ENCODE measurements around the gene C17orf107. TPM values are rescaled to one million over a fixed set of nuclear protein-coding genes. Genes with fewer than 3 reads are reported as not detected.

C17orf107 gene
- total RNA-seq, 2 experiments from 2014 or later = 0.76 to 0.79 TPM

- CTCF ChIA-PET (ENCODE audit: unreplicated experiment) = no interaction called here
- POLR2A ChIA-PET = interaction anchor here (0.7 to 1.4 kb wide), 2 partner anchors 10 to 71 kb away, joined by 3 to 5 read pairs; partner anchors contain the start of gene SLC25A11
Measured at GRCh38 chr17:4928881-4929280, 29.5 kb downstream of the C17orf107 start.

DNA sequence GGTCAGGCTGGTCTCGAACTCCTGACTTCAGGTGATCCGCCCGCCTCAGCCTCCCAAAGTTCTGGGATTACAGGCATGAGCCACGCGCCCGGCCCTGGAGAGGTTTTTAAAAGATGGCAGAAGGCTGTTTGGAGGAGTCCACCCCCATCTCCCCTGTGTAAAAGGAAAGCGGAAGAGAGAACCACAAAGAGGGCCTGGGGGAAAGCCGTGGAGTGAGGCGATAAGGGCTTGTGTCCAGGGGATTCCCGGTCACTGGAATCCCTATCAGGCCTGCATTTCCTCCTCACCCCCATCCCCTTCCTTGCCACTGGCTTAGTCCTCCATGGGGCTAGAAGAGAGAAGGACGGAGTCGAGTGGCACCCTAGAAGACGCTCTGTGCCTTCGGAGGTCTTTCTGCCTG, 32.6 kb downstream of the C17orf107 start, which contains the start of gene GP1BA:
Gene GP1BA (plus strand): TSS at position 315 of the 400 bp plus-strand sequence. CDS start 328 bp downstream, outside the sequence.
- Histone ChIP-seq H3K9me2 (ENCODE audit: insufficient read depth, low read length) (no peaks in the 10 kb centered on the region), H3K27ac (ENCODE audit: low read depth, low read length, poor library complexity, severe bottlenecking) (no peak within 1 kb of the TSS), H2AFZ (ENCODE audit: low read length) (no peak within 1 kb of the TSS), H3K36me3 (ENCODE audit: insufficient read depth, low read length) (peaks cover 29% of the 10 kb centered on the region), H3K4me3 (ENCODE audit: low read depth, low read length, poor library complexity, severe bottlenecking) (no peak within 1 kb of the TSS), H3K79me2 (ENCODE audit: insufficient read depth, low read depth, low read length) (no peaks in the 10 kb centered on the region), H4K20me1 (ENCODE audit: insufficient read depth, low read length) (no peaks in the 10 kb centered on the region), H3K4me2 (ENCODE audit: low read length) (no peak within 1 kb of the TSS), H3K9me3 (ENCODE audit: low read length) (no peaks in the 10 kb centered on the region), H3K4me1 (ENCODE audit: insufficient read depth, low read length, poor library complexity, severe bottlenecking) (peaks cover 3% of the 10 kb centered on the region)
- TF ChIP-seq EZH2phosphoT487 (IDR thresholded peaks at IDR 0.05; ENCODE audit: borderline replicate concordance, low read depth, low read length) (no peak), CTCF (conservative IDR thresholded peaks at IDR 0.05; ENCODE audit: low read length) (no peak)
- intact Hi-C loops (cut with micrococcal nuclease; ENCODE audit: unreplicated experiment) = no loop called here
- BruUV-seq (replicated peaks) = no TSS peak
- ChIA-PET CTCF (ENCODE audit: unreplicated experiment) (no interaction called here), POLR2A (no interaction called here)
- DNase-seq (ENCODE audit: low spot score) = no peak

More at GRCh38 chr17:4928881-4929280, 29.5 kb downstream of the C17orf107 start:
- Histone ChIP-seq H3K4me3 (ENCODE audit: low read depth, low read length, poor library complexity, severe bottlenecking) (no peak overlapping the region), H3K27ac (ENCODE audit: low read depth, low read length, poor library complexity, severe bottlenecking) (no peak overlapping the region), H3K4me2 (ENCODE audit: low read length) (no peak overlapping the region), H3K9me2 (ENCODE audit: insufficient read depth, low read length) (no peaks in the 10 kb centered on the region), H3K4me1 (ENCODE audit: insufficient read depth, low read length, poor library complexity, severe bottlenecking) (no peaks in the 10 kb centered on the region), H3K79me2 (ENCODE audit: insufficient read depth, low read depth, low read length) (no peaks in the 10 kb centered on the region), H2AFZ (ENCODE audit: low read length) (no peak overlapping the region), H3K36me3 (ENCODE audit: insufficient read depth, low read length) (peaks cover 14% of the 10 kb centered on the region), H3K9me3 (ENCODE audit: low read length) (no peaks in the 10 kb centered on the region), H4K20me1 (ENCODE audit: insufficient read depth, low read length) (no peaks in the 10 kb centered on the region)
- intact Hi-C loops (cut with micrococcal nuclease; ENCODE audit: unreplicated experiment) = no loop called here
- no peak for DNase-seq (ENCODE audit: low spot score)
- BruUV-seq (replicated peaks) = no TSS peak
- no peak for TF ChIP-seq CTCF (conservative IDR thresholded peaks at IDR 0.05; ENCODE audit: low read length)
- no peak for TF ChIP-seq EZH2phosphoT487 (IDR thresholded peaks at IDR 0.05; ENCODE audit: borderline replicate concordance, low read depth, low read length)

- Histone ChIP-seq H3K27ac (ENCODE audit: low read depth, low read length, poor library complexity, severe bottlenecking) (no peak overlapping the region), H2AFZ (ENCODE audit: low read length) (no peak overlapping the region), H4K20me1 (ENCODE audit: insufficient read depth, low read length) (no peaks in the 10 kb centered on the region), H3K9me3 (ENCODE audit: low read length) (no peaks in the 10 kb centered on the region), H3K79me2 (ENCODE audit: insufficient read depth, low read depth, low read length) (no peaks in the 10 kb centered on the region), H3K4me1 (ENCODE audit: insufficient read depth, low read length, poor library complexity, severe bottlenecking) (peaks cover 3% of the 10 kb centered on the region), H3K4me2 (ENCODE audit: low read length) (no peak overlapping the region), H3K4me3 (ENCODE audit: low read depth, low read length, poor library complexity, severe bottlenecking) (no peak overlapping the region), H3K36me3 (ENCODE audit: insufficient read depth, low read length) (peaks cover 37% of the 10 kb centered on the region), H3K9me2 (ENCODE audit: insufficient read depth, low read length) (no peaks in the 10 kb centered on the region)
- POLR2A ChIA-PET = no interaction called here
- BruUV-seq (replicated peaks) = no TSS peak
- DNase-seq (ENCODE audit: low spot score) = no peak
- CTCF ChIA-PET (ENCODE audit: unreplicated experiment) = no interaction called here
- intact Hi-C loops (cut with micrococcal nuclease; ENCODE audit: unreplicated experiment) = no loop called here
- TF ChIP-seq EZH2phosphoT487 (IDR thresholded peaks at IDR 0.05; ENCODE audit: borderline replicate concordance, low read depth, low read length) (no peak), CTCF (conservative IDR thresholded peaks at IDR 0.05; ENCODE audit: low read length) (no peak)
Measured at GRCh38 chr17:4932756-4933155, 33.4 kb downstream of the C17orf107 start.

All from OCI-LY7 (cell line).